SU-DHL-6 (cell line): ENCODE measurements around the gene HRNR.

Experiments used
- EZH2phosphoT487 ChIP-seq: fragments of 200-600 bp; sonication (generic), shearing (Covaris generic); conservative IDR thresholded peaks from 2 replicates; pipeline ENCODE4 v1.6.1; 2018; ENCODE audit warnings: mild to moderate bottlenecking, antibody characterized with exemption, low read length, moderate library complexity, mixed read lengths
- TF ChIP-seq, protein P1 (sequence below): fragments of 200-600 bp; sonication (generic); IDR thresholded peaks from one replicate; pipeline ENCODE4 v1.5.1; 2017; ENCODE audit warnings: antibody characterized with exemption, mild to moderate bottlenecking, low read length, moderate library complexity; ENCODE audit not compliant: insufficient read depth, poor library complexity, severe bottlenecking

DNA sequence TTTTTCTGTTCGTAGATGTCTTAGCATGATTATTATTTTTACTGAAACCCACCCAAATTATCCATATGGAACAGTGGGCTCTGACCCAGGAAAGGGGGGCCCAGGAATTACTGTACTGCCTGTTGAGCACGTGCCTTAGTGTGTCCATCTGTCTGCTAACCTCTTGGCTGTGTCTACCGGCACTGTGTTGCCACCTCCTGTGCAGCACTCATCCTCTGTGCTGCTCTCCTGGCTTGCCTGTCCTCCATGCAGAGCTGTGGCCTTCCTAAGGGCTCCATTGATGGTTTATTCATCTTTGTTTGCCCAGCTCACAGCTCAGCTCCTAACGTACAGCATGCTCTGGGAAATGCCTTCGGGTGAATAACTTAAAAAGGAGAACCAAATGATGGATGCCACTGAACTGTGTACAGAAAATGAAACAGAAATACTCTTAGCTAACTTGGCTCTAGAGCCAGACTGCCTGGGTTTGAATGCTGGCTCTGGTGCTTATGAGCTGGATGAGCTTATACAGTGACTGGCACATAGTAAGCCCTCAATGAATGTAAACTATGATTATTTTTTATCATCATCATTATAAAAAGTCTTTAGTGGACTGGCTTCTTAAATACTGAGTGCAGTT is 53.6 kb downstream of the HRNR start:
- TF ChIP-seq, protein P1, sequence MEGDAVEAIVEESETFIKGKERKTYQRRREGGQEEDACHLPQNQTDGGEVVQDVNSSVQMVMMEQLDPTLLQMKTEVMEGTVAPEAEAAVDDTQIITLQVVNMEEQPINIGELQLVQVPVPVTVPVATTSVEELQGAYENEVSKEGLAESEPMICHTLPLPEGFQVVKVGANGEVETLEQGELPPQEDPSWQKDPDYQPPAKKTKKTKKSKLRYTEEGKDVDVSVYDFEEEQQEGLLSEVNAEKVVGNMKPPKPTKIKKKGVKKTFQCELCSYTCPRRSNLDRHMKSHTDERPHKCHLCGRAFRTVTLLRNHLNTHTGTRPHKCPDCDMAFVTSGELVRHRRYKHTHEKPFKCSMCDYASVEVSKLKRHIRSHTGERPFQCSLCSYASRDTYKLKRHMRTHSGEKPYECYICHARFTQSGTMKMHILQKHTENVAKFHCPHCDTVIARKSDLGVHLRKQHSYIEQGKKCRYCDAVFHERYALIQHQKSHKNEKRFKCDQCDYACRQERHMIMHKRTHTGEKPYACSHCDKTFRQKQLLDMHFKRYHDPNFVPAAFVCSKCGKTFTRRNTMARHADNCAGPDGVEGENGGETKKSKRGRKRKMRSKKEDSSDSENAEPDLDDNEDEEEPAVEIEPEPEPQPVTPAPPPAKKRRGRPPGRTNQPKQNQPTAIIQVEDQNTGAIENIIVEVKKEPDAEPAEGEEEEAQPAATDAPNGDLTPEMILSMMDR, result no peak
- TF ChIP-seq EZH2phosphoT487, result no peak
